Activated CD4-positive, alpha-beta T cell treated with anti-CD3 and anti-CD28 coated beads, Interleukin-10, Interleukin-2, amounts not matched to agents 100 ng/mL and 50 ng/mL, durations not matched to agents 16 hours and 8 hours (primary cell): Measurements from ENCODE around the gene TMEM151A.

Source experiments
- DNase-seq: peaks from one replicate; pipeline ENCODE4 v3.0.0-alpha.2; 2020

TMEM151A gene

GRCh38 chr11:66338276-66339161 is 46.8 kb downstream of the TMEM151A start:
- no peak for DNase-seq

- no peak for DNase-seq
Measured at GRCh38 chr11:66339162-66339675, 47.5 kb downstream of the TMEM151A start.

- no peak for DNase-seq
Measured at GRCh38 chr11:66339686-66340483, 48.2 kb downstream of the TMEM151A start.

- no peak for DNase-seq
Measured at GRCh38 chr11:66340596-66341501, 49.2 kb downstream of the TMEM151A start.

- DNase-seq = no peak
Measured at GRCh38 chr11:66341502-66342126, 49.9 kb downstream of the TMEM151A start.

- DNase-seq = no peak
Measured at GRCh38 chr11:66343176-66343575, 51.5 kb downstream of the TMEM151A start.

GRCh38 chr11:66344550-66345315 is 53.0 kb downstream of the TMEM151A start, which contains the start of gene BRMS1:
TSS of gene BRMS1 (minus strand) at chr11:66345104. CDS start at chr11:66342234, 2,870 bp downstream.
- DNase-seq = peak; percentile 98

GRCh38 chr11:66345316-66345649 is 53.6 kb downstream of the TMEM151A start:
- no peak for DNase-seq
